Panc1 (cell line): ENCODE data around the gene TCF3.

Experiments
- CTCF ChIP-seq: fragments of 450-650 bp; IDR thresholded peaks from 2 replicates; pipeline ENCODE4 v1.5.1; 2017; ENCODE audit warnings: mild to moderate bottlenecking
- POLR2AphosphoS5 ChIP-seq: IDR thresholded peaks from 2 replicates; pipeline ENCODE4 v1.6.1; 2012; ENCODE audit warnings: mild to moderate bottlenecking, low read depth, low read length, moderate library complexity
- REST ChIP-seq, 2 experiments: IDR thresholded peaks; 2 replicates each; pipeline ENCODE4 v1.6.1; 2011 to 2012; ENCODE audit warnings: low read depth in 2 of 2, control low read depth in 1 of 2, low read length in 1 of 2, mild to moderate bottlenecking in 1 of 2, moderate library complexity in 1 of 2; ENCODE audit not compliant: insufficient read depth in 1 of 2

DNA sequence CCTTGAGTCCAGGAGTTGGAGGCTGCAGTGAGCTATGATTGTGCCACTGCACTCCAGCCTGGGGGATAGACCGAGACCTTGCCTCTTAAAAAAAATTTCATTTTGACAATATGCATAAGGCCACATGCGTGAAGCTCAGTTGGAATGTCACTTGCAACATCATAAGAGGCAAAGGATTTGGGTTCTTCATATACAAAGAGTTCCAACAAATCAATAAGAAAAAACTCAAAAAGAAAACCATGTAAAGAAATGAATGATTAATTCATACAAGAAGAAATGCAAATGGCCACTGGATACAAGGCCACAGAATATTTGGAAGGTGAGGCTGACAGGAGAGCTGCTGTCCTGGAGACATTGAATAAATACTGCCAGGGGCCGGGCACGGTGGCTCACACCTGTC lies 9.6 kb upstream of the TCF3 start:
- TF ChIP-seq POLR2AphosphoS5 (no peak), CTCF (no peak), REST (IDR thresholded peaks at IDR 0.05; ENCODE audit: insufficient read depth in 1 of 2, low read depth in 2 of 2, low read length in 1 of 2) (no peak)
